Mesodermal cell (in vitro differentiated cells): ENCODE data around the gene PALM3.

Experiments used
- H3K27ac ChIP-seq: 2 replicates; pipeline ENCODE4 v1.7.0; 2013; ENCODE audit warnings: mild to moderate bottlenecking, low read depth, low read length, moderate library complexity; ENCODE audit not compliant: severe bottlenecking
- H3K36me3 ChIP-seq: 2 replicates; pipeline ENCODE4 v1.7.1; 2013; ENCODE audit warnings: mild to moderate bottlenecking, low read length, moderate library complexity; ENCODE audit not compliant: control insufficient read depth, insufficient read depth
- H3K4me1 ChIP-seq: one replicate; pipeline ENCODE4 v1.7.1; 2013; ENCODE audit warnings: mild to moderate bottlenecking, low read length; ENCODE audit not compliant: insufficient read depth, control insufficient read depth, poor library complexity, severe bottlenecking
- H3K4me3 ChIP-seq: 2 replicates; pipeline ENCODE4 v1.7.0; 2013; ENCODE audit warnings: low read length, control low read depth, mild to moderate bottlenecking; ENCODE audit not compliant: insufficient read depth, poor library complexity, severe bottlenecking; ENCODE audit errors: extremely low read depth
- H3K9me3 ChIP-seq: 2 replicates; pipeline ENCODE4 v1.7.1; 2013; ENCODE audit warnings: mild to moderate bottlenecking, low read length, moderate library complexity; ENCODE audit not compliant: control insufficient read depth
- WGBS, 2 experiments: methylation state at CpG; one replicate each; pipeline ENCODE4 v1.1.5; 2013; ENCODE audit warnings: missing lambda C conversion rate in 2 of 2; ENCODE audit not compliant: insufficient coverage in 2 of 2; 5-methylcytosine and 5-hydroxymethylcytosine counted together

PALM3 gene

GRCh38 chr19:14073261-14073924 lies 11.5 kb upstream of the PALM3 start:
- H3K4me3 ChIP-seq, result peak overlapping the region; percentile 57
- no peaks in the 10 kb centered on the region for H3K9me3 ChIP-seq
- WGBS, 2 experiments, result 0 to 1% methylated on average over 73 to 85 of the region's 106 CpGs
- H3K27ac ChIP-seq, result no peak overlapping the region
- H3K4me1 ChIP-seq, result peaks cover 15% of the 10 kb centered on the region
- no peaks in the 10 kb centered on the region for H3K36me3 ChIP-seq

GRCh38 chr19:14072535-14073260 lies 10.8 kb upstream of the PALM3 start, which contains the start of gene MISP3:
Gene MISP3, plus strand, starts transcription at chr19:14072786. Its CDS starts 524 bp downstream, at chr19:14073310.
- Histone ChIP-seq H3K4me3 (peak within 1 kb of the TSS; percentile 57), H3K4me1 (peaks cover 15% of the 10 kb centered on the region), H3K36me3 (no peaks in the 10 kb centered on the region), H3K27ac (no peak within 1 kb of the TSS), H3K9me3 (no peaks in the 10 kb centered on the region)
- WGBS, 2 experiments, result 5 to 8% methylated on average over 38 to 51 of the region's 51 CpGs

DNA sequence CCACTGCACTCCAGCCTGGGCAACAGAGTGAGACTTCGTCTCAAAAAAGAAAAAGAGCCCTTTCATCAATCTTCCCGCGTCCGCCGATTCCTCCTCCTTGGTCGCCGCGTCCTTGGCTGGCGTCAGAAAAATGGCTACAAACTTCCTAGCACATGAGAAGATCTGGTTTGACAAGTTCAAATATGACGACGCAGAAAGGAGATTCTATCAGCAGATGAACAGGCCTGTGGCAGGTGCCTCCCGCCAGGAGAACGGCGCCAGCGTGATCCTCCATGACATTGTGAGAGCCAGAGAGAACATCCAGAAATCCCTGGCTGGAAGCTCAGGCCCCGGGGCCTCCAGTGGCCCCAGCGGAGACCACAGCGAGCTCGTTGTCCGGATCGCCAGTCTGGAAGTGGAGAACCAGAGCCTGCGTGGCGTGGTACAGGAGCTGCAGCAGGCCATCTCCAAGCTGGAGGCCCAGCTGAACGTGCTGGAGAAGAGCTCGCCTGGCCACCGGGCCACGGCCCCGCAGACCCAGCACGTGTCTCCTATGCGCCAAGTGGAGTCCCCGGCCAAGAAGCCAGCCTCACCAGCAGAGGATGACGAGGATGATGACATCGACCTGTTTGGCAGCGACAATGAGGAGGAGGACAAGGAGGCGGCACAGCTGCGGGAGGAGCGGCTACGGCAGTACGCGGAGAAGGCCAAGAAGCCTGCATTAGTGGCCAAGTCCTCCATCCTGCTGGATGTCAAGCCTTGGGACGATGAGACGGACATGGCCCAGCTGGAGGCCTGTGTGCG lies 8.6 kb upstream of the PALM3 start:
- no peak overlapping the region for H3K4me3 ChIP-seq
- no peaks in the 10 kb centered on the region for H3K36me3 ChIP-seq
- H3K27ac ChIP-seq, result no peak overlapping the region
- peaks cover 15% of the 10 kb centered on the region for H3K4me1 ChIP-seq
- H3K9me3 ChIP-seq, result no peaks in the 10 kb centered on the region
- WGBS, 2 experiments, result 94 to 97% methylated on average over 42 to 43 of the region's 43 CpGs

DNA sequence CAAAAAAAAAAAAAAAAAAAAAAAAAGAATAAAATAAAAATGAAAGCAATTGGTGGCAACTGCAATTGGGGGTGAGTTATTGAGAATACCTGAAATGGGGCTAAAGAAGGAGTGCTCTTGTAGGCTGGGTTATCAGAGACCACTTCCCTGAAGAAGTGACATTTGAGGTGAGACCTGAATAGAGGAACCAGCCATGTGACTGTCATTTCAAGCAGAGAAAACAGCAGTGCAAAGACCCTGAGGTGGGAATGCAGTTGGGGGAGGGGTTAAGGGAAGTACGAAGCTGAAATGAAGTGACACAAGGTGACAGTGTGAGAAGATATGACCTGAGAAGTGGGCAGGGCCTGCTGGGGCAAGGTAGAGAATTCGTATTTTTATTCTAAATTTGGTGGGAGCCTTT lies 4.3 kb upstream of the PALM3 start:
- Histone ChIP-seq H3K36me3 (no peaks in the 10 kb centered on the region), H3K4me3 (no peak overlapping the region), H3K27ac (no peak overlapping the region), H3K4me1 (no peaks in the 10 kb centered on the region), H3K9me3 (no peaks in the 10 kb centered on the region)
- 49 to 70% methylated on average over 2 of the region's 2 CpGs for WGBS, 2 experiments

- 95 to 96% methylated on average over 3 to 7 of the region's 7 CpGs for WGBS, 2 experiments
- Histone ChIP-seq H3K4me3 (no peak overlapping the region), H3K9me3 (no peaks in the 10 kb centered on the region), H3K4me1 (peaks cover 3% of the 10 kb centered on the region), H3K36me3 (no peaks in the 10 kb centered on the region), H3K27ac (no peak overlapping the region)
Observed at GRCh38 chr19:14063105-14063504, 1.2 kb upstream of the PALM3 start.

GRCh38 chr19:14062558-14062855 lies 631 bp upstream of the PALM3 start:
- WGBS, 2 experiments, result 91 to 93% methylated on average over 5 of the region's 5 CpGs
- Histone ChIP-seq H3K9me3 (no peaks in the 10 kb centered on the region), H3K27ac (no peak overlapping the region), H3K4me1 (peaks cover 7% of the 10 kb centered on the region), H3K4me3 (no peak overlapping the region), H3K36me3 (no peaks in the 10 kb centered on the region)

DNA sequence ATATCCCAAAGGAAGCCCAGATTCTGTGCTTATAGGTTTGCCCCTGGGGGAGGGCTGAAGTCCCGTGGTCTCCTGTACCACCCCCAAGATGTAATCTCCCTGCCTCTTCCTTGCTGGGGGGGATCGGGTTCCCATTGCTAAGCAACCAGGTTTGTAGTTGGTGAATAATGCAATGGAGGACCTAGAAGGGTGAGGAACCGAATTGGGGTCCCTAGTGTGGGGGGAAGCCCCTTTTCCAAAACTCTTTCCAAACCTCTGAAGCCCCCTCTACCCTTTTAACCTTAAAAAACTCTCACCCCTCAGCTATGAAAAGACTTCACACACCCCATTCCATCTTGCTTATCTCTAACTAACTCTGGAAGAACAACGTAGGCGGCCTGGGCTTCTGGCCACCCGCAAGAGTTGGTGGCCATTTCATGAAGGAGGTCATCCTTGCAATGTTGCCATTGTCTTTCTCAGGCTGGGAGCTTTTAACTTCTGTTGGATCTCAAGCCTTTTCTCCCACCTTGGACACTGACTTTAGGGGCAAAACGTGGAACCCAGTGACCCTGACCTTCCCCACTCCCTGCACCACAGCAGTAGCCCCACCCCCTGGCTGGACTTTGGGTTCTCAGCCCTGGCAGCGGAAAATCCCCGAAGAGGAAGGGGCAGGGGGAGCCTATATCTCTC lies 661 bp downstream of the PALM3 start:
- Histone ChIP-seq H3K36me3 (no peaks in the 10 kb centered on the region), H3K4me3 (no peak overlapping the region), H3K27ac (no peak overlapping the region), H3K4me1 (peaks cover 7% of the 10 kb centered on the region), H3K9me3 (no peaks in the 10 kb centered on the region)
- WGBS, 2 experiments, result 68 to 82% methylated on average over 4 to 7 of the region's 9 CpGs

DNA sequence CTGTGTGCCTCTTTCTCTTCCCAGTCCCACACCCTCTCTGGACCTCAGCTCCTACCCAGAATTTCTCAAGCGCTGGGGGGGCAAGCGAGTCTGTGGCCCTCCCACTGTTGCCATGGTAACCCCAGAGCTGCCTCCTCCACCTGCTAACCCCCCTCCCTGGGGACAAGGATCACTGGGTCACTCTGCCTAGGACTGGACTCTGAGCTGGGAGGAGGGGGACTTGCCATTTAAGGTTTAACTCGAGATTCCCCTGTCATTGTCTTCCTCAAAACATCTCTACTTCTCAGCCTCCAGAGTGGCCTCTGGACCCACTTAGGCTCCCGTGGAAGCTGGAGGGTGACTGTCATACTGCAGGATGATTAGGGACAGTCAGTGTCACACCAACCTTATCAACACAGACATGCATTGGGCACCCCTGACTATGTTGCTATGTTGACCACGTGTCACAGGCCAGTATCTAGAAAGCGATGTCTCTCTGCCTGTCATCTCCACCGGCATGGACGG lies 2.2 kb downstream of the PALM3 start:
- 35 to 63% methylated on average over 5 to 6 of the region's 8 CpGs for WGBS, 2 experiments
- peaks cover 7% of the 10 kb centered on the region for H3K4me1 ChIP-seq

DNA sequence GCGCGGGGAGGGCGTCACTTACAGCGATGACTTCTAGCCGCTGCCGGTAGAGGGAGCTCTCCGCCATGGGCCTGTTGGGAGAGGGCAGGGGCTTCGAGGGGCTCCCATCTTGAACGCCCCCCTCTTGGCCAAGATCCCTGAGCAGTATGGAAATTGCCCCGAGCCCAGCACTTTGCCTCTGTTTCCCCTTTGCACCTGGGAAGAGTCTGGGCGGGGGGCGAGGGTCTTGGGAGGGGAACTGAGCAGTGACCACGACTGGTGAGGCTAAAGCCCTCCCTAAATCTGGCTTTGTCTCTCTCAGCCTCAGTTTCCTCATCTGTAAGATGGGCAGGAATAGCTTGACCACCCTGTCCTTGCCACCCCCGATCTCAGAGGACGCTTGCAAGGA lies 2.8 kb downstream of the PALM3 start:
- no peak overlapping the region for H3K4me3 ChIP-seq
- WGBS, 2 experiments, result 28 to 30% methylated on average over 13 of the region's 15 CpGs
- H3K9me3 ChIP-seq, result no peaks in the 10 kb centered on the region
- H3K36me3 ChIP-seq, result no peaks in the 10 kb centered on the region
- H3K4me1 ChIP-seq, result peaks cover 7% of the 10 kb centered on the region
- no peak overlapping the region for H3K27ac ChIP-seq

More for the DNA sequence above, 2.2 kb downstream of the PALM3 start:
- no peaks in the 10 kb centered on the region for H3K36me3 ChIP-seq
- no peaks in the 10 kb centered on the region for H3K9me3 ChIP-seq
- no peak overlapping the region for H3K27ac ChIP-seq
- no peak overlapping the region for H3K4me3 ChIP-seq
